Nephron progenitor cell (in vitro differentiated cells): ENCODE data around the gene C2orf49.
"Not testable (repeated sequence)": the region's sequence is repeated elsewhere in the genome, so short reads cannot be mapped to it uniquely, and the experiment has no call there.

ENCODE experiments used
- DNase-seq: peaks from one replicate; pipeline ENCODE4 v3.0.0; 2021
- H3K27ac Mint-ChIP-seq: 2 replicates; pipeline ENCODE4 v1.8.0; 2021; ENCODE audit warnings: mild to moderate bottlenecking, moderate library complexity, mixed read lengths
- H3K27me3 Mint-ChIP-seq: 2 replicates; pipeline ENCODE4 v1.8.0; 2021; ENCODE audit warnings: mild to moderate bottlenecking, low read depth, mixed read lengths; ENCODE audit not compliant: poor library complexity
- H3K36me3 Mint-ChIP-seq: 2 replicates; pipeline ENCODE4 v1.8.0; 2021; ENCODE audit warnings: low read depth, mixed read lengths
- H3K4me1 Mint-ChIP-seq: 2 replicates; pipeline ENCODE4 v1.8.0; 2021; ENCODE audit warnings: mixed read lengths
- H3K4me3 Mint-ChIP-seq: 2 replicates; pipeline ENCODE4 v1.8.0; 2021; ENCODE audit warnings: mild to moderate bottlenecking, moderate library complexity, mixed read lengths
- H3K9me3 Mint-ChIP-seq: 2 replicates; pipeline ENCODE4 v1.8.0; 2021; ENCODE audit warnings: mild to moderate bottlenecking, moderate library complexity, mixed read lengths
- TF ChIP-seq, protein P1 (sequence below): fragments of 200-600 bp; sonication (generic); IDR thresholded peaks from 2 replicates; pipeline ENCODE4 v1.5.0; 2021; ENCODE audit warnings: antibody characterized with exemption

Gene C2orf49

DNA sequence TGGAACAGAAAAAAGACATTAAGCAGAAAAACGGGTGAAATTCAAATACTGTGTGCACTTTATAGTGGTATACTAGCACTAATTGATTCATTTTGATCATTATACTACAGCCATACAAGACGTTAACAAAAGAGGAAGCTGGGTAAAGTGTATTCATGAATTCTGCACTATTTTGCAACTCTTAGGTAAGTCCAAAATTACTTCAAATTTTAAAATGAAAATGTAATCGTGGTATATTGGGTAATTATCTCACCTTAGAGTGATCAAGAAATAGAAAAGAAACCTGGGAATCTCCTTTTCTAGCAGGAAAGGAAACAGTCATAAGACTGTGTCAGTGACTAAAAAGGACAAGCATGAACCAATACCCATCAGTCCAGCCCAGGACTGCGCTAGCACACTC, 13.2 kb upstream of the C2orf49 start:
- DNase-seq: no peak
- Mint-ChIP-seq H3K9me3 (no peaks in the 10 kb centered on the region), H3K27ac (no peak overlapping the region), H3K4me1 (peaks cover 25% of the 10 kb centered on the region), H3K4me3 (no peak overlapping the region), H3K27me3 (peaks cover 5% of the 10 kb centered on the region), H3K36me3 (peaks cover 4% of the 10 kb centered on the region)
- TF ChIP-seq, protein P1, sequence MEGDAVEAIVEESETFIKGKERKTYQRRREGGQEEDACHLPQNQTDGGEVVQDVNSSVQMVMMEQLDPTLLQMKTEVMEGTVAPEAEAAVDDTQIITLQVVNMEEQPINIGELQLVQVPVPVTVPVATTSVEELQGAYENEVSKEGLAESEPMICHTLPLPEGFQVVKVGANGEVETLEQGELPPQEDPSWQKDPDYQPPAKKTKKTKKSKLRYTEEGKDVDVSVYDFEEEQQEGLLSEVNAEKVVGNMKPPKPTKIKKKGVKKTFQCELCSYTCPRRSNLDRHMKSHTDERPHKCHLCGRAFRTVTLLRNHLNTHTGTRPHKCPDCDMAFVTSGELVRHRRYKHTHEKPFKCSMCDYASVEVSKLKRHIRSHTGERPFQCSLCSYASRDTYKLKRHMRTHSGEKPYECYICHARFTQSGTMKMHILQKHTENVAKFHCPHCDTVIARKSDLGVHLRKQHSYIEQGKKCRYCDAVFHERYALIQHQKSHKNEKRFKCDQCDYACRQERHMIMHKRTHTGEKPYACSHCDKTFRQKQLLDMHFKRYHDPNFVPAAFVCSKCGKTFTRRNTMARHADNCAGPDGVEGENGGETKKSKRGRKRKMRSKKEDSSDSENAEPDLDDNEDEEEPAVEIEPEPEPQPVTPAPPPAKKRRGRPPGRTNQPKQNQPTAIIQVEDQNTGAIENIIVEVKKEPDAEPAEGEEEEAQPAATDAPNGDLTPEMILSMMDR: no peak

DNA sequence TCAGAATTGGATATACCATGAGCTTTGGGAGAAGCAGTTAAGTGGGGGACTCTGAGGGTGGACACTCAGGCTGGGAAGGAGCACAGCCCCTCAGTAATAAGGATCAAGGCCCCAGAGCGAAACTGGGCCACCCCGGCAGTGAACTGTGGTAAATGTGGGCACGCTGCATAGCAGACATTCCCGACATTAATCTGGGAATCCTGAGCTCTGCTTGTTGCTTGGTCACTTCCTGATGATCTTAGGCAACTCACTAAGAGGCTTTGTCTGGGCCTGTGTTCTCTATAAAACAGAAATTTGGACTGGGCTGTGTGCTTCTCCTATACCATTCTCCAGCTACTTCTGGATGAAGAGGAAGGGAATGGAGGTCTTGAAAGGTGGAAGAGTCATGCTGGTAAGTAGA, 12.6 kb upstream of the C2orf49 start:
- H3K9me3 Mint-ChIP-seq: no peaks in the 10 kb centered on the region
- DNase-seq: no peak
- peaks cover 4% of the 10 kb centered on the region for H3K36me3 Mint-ChIP-seq
- TF ChIP-seq, protein P1: no peak
- peaks cover 28% of the 10 kb centered on the region for H3K4me1 Mint-ChIP-seq
- peaks cover 5% of the 10 kb centered on the region for H3K27me3 Mint-ChIP-seq
- peak overlapping the region; percentile 92 for H3K27ac Mint-ChIP-seq
- no peak overlapping the region for H3K4me3 Mint-ChIP-seq

DNA sequence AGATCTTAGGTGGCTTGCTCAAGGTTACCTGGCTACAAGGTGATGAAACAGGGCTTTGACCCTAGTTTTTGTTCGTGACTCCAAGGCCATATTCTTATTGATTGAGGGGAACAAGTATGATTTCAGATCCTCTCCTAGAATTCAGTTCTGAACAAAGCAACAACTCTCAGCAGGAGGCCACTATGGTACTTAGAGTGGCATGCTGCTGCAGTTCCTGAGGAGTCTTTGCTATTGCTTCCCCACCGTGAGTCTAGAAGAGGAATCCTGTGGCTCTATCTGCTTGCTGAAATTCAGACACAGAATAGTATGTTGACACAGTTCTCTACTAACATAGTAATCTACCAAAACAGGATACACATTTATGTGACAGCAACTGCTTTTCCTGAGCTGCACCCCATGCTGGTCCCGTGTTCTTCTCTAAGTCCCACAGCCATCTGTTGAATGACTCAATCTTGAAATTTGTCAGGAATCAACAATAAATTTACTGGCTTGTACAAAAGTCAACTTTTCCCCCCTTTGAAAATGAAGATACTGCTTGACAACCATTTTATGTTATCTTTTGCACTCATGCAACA, 11.9 kb upstream of the C2orf49 start:
- Mint-ChIP-seq H3K36me3 (peaks cover 4% of the 10 kb centered on the region), H3K4me1 (peaks cover 34% of the 10 kb centered on the region), H3K4me3 (no peak overlapping the region), H3K9me3 (no peaks in the 10 kb centered on the region), H3K27me3 (peaks cover 5% of the 10 kb centered on the region), H3K27ac (no peak overlapping the region)
- TF ChIP-seq, protein P1: no peak
- DNase-seq: no peak

DNA sequence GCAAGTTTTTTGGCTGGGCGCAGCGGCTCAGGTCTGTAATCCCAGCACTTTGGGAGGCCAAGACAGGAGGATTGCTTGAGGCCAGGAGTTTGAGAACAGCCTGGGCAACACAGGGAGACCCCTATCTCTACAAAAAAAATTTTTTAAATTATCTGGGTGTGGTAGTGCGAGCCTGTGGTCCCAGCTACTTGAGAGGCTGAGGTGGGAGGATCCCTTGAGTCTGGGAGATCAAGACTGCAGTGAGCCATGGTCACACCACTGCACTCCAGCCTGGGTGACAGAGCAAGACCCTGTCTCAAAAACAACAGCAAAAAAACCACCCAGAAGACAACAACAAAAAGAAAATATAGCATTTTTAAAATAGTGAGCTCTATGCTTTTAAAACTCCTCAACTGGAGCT, 10.1 kb upstream of the C2orf49 start:
- DNase-seq, H3K9me3 Mint-ChIP-seq, H3K36me3 Mint-ChIP-seq, H3K27ac Mint-ChIP-seq, H3K27me3 Mint-ChIP-seq: not testable (repeated sequence)
- Mint-ChIP-seq H3K4me3 (peak overlapping the region; percentile 15), H3K4me1 (peaks cover 34% of the 10 kb centered on the region)

DNA sequence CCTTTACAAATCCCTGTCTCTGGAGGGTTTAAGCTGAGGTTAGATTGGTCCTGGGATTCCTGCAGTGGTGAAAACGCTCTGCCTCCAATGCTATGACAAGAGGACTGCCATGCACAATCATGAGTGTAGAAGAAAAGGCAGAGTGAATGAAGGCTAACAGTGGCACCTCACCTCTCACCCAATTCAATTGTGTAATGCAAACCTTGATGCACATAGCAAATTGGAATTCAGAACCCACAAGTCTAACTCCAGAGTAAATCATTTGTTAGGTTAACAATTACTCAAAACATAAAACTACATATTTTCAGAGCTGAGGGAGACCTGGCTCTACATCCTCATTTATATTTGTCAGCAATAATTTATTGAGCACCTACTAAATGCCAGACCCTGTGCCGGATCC, 9.7 kb upstream of the C2orf49 start:
- Mint-ChIP-seq H3K36me3 (peaks cover 4% of the 10 kb centered on the region), H3K9me3 (no peaks in the 10 kb centered on the region), H3K27ac (no peak overlapping the region), H3K4me1 (peaks cover 34% of the 10 kb centered on the region), H3K27me3 (peaks cover 8% of the 10 kb centered on the region), H3K4me3 (no peak overlapping the region)
- TF ChIP-seq, protein P1: no peak
- DNase-seq: no peak

DNA sequence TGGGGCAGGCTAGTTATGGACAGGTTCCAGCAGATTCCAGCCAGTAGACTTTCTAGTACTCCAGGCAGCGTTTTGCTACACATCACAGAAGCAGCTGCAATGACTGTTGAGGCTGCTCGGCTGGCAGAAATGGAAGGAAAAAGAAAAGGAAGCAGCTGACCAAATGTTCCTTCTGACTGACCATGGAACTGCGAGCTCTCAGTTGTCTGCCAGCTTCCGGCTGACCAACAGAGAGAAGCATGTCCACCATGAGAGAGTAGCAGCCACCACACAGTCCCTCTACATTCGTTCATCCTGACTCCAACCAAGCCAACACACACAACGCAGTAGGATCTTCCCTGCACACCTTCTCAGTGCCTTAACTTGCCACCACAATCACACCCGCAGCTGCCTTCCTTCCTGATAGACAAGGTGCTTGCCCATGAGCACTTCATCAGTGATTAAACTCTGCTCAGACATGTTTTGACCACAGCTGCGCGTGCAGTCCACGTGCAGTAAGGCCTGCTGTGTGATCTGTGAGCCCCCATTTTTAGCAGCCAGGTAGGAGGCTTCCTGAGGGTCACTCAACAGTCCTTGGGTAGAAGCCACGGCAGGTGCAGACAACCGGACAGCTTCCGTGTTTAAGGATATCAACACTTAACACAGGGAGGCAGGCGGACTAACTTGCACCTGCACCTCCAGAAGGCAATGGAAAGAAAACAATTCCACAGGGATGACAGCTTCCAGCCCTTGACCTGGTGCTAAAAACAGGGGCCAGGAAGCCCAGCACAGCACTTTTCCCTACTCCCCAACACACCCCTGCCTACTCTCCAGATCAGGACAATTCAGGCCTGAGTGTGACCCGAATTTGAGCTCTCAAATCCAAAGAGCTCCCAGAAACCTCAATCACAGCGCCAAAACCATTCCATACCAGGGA, 8.8 kb upstream of the C2orf49 start:
- peak overlapping the region; percentile 98 for H3K4me3 Mint-ChIP-seq
- H3K36me3 Mint-ChIP-seq: peaks cover 4% of the 10 kb centered on the region
- H3K27ac Mint-ChIP-seq: peak overlapping the region; percentile 93
- peaks cover 31% of the 10 kb centered on the region for H3K4me1 Mint-ChIP-seq
- H3K9me3 Mint-ChIP-seq: no peaks in the 10 kb centered on the region
- TF ChIP-seq, protein P1: no peak
- H3K27me3 Mint-ChIP-seq: peaks cover 6% of the 10 kb centered on the region
- DNase-seq: no peak
